B cell (primary cell): Measurements from ENCODE around the gene PI4K2B.
"Not testable (repeated sequence)": the region's sequence is repeated elsewhere in the genome, so short reads cannot be mapped to it uniquely, and the experiment has no call there.

ENCODE experiments used
- EZH2 ChIP-seq: IDR thresholded peaks from 2 replicates; pipeline ENCODE4 v1.6.1; 2012; ENCODE audit warnings: borderline replicate concordance, low read depth, mild to moderate bottlenecking, moderate library complexity, low read length; ENCODE audit not compliant: insufficient read depth, poor library complexity, severe bottlenecking
- TF ChIP-seq, protein P1 (sequence below): fragments of 200-600 bp; IDR thresholded peaks from one replicate; pipeline ENCODE4 v1.8.0; 2022; ENCODE audit warnings: antibody characterized with exemption, mild to moderate bottlenecking

DNA sequence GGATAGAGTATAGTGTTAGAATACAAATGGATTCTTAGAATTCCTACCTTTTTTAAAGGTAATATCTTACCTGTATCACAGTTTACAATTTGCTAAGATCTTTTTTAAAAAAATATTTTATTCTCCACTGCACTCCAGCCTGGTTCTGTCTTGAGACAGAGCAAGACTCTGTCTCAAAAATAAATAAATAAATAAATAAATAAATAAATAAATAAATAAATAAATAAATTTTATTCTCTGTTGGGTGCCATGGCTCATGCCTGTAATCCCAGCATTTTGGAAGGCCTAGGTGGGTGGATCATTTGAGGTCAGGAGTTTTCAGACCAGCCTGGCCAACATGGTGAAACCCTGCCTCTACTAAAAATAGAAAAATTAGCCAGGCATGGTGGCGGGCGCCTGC, 2.2 kb downstream of the PI4K2B start:
- TF ChIP-seq, protein P1, sequence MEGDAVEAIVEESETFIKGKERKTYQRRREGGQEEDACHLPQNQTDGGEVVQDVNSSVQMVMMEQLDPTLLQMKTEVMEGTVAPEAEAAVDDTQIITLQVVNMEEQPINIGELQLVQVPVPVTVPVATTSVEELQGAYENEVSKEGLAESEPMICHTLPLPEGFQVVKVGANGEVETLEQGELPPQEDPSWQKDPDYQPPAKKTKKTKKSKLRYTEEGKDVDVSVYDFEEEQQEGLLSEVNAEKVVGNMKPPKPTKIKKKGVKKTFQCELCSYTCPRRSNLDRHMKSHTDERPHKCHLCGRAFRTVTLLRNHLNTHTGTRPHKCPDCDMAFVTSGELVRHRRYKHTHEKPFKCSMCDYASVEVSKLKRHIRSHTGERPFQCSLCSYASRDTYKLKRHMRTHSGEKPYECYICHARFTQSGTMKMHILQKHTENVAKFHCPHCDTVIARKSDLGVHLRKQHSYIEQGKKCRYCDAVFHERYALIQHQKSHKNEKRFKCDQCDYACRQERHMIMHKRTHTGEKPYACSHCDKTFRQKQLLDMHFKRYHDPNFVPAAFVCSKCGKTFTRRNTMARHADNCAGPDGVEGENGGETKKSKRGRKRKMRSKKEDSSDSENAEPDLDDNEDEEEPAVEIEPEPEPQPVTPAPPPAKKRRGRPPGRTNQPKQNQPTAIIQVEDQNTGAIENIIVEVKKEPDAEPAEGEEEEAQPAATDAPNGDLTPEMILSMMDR, result not testable (repeated sequence)
- TF ChIP-seq EZH2, result not testable (repeated sequence)
